ENCODE data around the gene SLC31A1. TPM values are rescaled to one million over a fixed set of nuclear protein-coding genes. Genes with fewer than 3 reads are reported as not detected.

The SLC31A1 gene
- total RNA-seq, 1 experiment from 2014 or later: 13.5 TPM

DNA sequence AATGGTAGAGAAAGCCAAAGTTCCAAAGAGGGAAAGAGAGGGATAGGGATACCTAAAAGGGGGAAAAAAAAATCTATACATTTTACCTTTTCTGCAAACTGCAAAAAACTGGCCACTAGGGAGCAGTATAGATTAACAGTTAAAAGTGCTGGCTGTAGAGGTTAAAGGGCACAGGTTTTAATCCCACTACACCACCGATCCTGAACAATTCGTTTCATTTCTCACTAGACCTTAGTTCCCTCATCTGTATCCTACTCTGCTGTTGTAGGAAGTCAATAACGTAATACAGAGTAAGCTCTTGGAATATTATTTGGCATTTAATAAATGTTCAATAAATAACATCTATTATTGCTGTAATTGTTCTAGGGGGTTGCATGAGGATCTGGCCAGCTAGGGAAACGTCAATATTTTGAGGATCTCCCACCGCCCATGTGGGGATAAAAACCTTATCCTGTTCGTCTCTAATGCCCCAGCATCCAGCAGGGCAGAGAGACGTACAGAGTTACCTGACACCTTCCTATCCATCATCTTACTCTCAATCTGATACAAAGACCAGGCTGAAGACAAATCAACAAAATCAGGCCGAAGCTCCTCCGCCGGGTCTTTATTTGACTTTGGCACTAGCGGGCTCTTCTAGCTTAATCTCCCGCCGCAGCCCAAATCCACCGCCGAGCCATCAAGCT, 53.3 kb downstream of the SLC31A1 start:
- Histone ChIP-seq H3K27ac (ENCODE audit: low read length) (peak overlapping the region; percentile 65), H3K27me3 (ENCODE audit: low read length) (no peaks in the 10 kb centered on the region), H3K9me2 (replicated peaks; ENCODE audit: insufficient read depth, low read length) (no peaks in the 10 kb centered on the region), H3K9me3 (ENCODE audit: low read length) (no peaks in the 10 kb centered on the region), H3K36me3 (ENCODE audit: insufficient read depth, low read length) (peaks cover 37% of the 10 kb centered on the region; the same call in 1 of the 2 replicates), H3K4me1 (ENCODE audit: low read length) (peaks cover 19% of the 10 kb centered on the region), H3K4me3 (ENCODE audit: low read length) (peak overlapping the region; percentile 72), H3K79me2 (ENCODE audit: low read length) (peaks cover 52% of the 10 kb centered on the region), H3K4me2 (ENCODE audit: low read depth, low read length, poor library complexity, severe bottlenecking) (peak overlapping the region; percentile 93), H3K9ac (ENCODE audit: low read length) (peak overlapping the region; percentile 83), H2AFZ (ENCODE audit: low read length) (peak overlapping the region; percentile 65; the same call in 1 of the 2 replicates), H4K20me1 (ENCODE audit: insufficient read depth, low read depth, low read length) (no peaks in the 10 kb centered on the region)
- DNase-seq: peak; percentile 85

DNA sequence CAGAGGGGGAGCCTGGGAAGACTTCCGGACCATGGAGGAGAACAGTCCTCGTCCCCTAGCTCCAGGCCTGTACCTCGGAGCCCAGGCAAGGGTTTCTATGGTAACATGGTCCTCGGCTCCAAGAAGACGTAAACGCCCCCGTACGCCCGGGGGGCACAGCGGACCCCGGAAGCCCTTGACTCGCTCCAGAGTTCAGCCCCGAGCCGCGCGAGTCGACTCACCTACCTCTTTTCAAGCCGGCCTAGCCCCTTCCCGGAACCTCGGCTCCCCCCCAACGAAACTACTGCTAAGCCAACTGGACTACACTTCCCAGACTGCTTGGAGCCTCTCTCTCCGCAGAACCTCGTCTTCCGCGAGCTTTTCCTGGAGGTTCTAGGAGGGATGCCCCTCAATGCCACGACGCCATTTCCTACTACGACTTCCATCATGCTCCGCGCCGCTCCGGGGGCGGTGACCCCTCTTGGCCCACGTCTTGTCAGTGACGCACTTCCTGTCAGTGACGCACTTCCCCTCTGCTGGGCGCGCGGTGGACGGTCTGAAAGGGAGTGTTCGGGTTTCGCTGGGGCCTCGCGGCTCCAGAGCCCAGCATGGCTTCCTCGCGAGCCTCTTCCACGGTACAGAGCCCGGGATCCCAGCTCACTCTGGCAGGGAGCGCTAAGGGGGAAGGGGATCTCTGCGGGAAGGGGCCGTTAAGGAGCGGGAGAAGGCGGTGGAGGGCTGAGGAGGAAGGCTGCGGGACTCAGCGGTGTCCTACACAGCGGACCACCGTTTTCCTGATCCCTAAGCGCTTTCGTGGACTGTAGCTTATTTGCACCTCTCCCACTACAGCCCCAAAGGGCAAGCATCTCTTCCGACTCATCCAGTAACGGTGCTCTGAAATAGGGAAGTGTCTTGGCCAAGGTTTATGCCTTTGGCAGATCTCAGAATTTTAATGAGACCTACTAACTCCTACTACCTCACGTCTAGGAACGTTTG, 54.1 kb downstream of the SLC31A1 start, which contains the start of the genes CDC26 and PRPF4:
TSS of gene CDC26 (minus strand) at position 416 of the 975 bp plus-strand sequence. CDS start 3,065 bp downstream, outside the sequence.
TSS of gene PRPF4 (plus strand) at position 502 of the 975 bp plus-strand sequence. CDS start at position 588, 86 bp downstream.
- Histone ChIP-seq H3K27ac (ENCODE audit: low read length) (peak within 1 kb of the TSS; percentile 65), H3K4me3 (ENCODE audit: low read length) (peak within 1 kb of the TSS; percentile 72), H3K9me2 (replicated peaks; ENCODE audit: insufficient read depth, low read length) (no peaks in the 10 kb centered on the region), H3K27me3 (ENCODE audit: low read length) (no peaks in the 10 kb centered on the region), H4K20me1 (ENCODE audit: insufficient read depth, low read depth, low read length) (no peaks in the 10 kb centered on the region), H3K9ac (ENCODE audit: low read length) (peak within 1 kb of the TSS; percentile 83), H3K4me1 (ENCODE audit: low read length) (peaks cover 19% of the 10 kb centered on the region), H3K79me2 (ENCODE audit: low read length) (peaks cover 52% of the 10 kb centered on the region), H3K36me3 (ENCODE audit: insufficient read depth, low read length) (peaks cover 41% of the 10 kb centered on the region; the same call in 1 of the 2 replicates), H3K4me2 (ENCODE audit: low read depth, low read length, poor library complexity, severe bottlenecking) (peak within 1 kb of the TSS; percentile 93), H3K9me3 (ENCODE audit: low read length) (no peaks in the 10 kb centered on the region), H2AFZ (ENCODE audit: low read length) (peak within 1 kb of the TSS; percentile 65; the same call in 1 of the 2 replicates)
- DNase-seq: peak; percentile 98

DNA sequence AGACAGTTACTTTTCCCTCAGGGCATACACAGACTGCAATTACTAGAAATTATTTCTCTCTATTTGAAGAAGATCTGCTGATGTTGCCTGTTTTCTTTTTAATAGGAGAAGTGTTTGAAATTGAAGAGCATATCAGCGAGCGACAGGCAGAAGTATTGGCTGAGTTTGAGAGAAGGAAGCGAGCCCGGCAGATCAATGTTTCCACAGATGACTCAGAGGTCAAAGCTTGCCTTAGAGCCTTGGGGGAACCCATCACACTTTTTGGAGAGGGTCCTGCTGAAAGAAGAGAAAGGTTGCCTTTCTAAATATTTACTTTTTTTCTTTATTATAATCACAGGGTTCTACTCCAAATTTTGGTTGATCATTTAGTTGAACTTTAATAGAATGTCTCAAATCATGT, 57.5 kb downstream of the SLC31A1 start:
- H3K9me3 ChIP-seq (ENCODE audit: low read length): no peaks in the 10 kb centered on the region
- H4K20me1 ChIP-seq (ENCODE audit: insufficient read depth, low read depth, low read length): no peaks in the 10 kb centered on the region
- DNase-seq: no peak
- H2AFZ ChIP-seq (ENCODE audit: low read length): no peak overlapping the region
- peaks cover 16% of the 10 kb centered on the region for H3K4me1 ChIP-seq (ENCODE audit: low read length)
- H3K27me3 ChIP-seq (ENCODE audit: low read length): no peaks in the 10 kb centered on the region
- H3K27ac ChIP-seq (ENCODE audit: low read length): no peak overlapping the region
- H3K4me3 ChIP-seq (ENCODE audit: low read length): no peak overlapping the region
- peaks cover 49% of the 10 kb centered on the region; the same call in 1 of the 2 replicates for H3K36me3 ChIP-seq (ENCODE audit: insufficient read depth, low read length)
- no peak overlapping the region for H3K4me2 ChIP-seq (ENCODE audit: low read depth, low read length, poor library complexity, severe bottlenecking)
- H3K79me2 ChIP-seq (ENCODE audit: low read length): peaks cover 44% of the 10 kb centered on the region
- H3K9ac ChIP-seq (ENCODE audit: low read length): no peak overlapping the region
- H3K9me2 ChIP-seq (replicated peaks; ENCODE audit: insufficient read depth, low read length): no peaks in the 10 kb centered on the region

DNA sequence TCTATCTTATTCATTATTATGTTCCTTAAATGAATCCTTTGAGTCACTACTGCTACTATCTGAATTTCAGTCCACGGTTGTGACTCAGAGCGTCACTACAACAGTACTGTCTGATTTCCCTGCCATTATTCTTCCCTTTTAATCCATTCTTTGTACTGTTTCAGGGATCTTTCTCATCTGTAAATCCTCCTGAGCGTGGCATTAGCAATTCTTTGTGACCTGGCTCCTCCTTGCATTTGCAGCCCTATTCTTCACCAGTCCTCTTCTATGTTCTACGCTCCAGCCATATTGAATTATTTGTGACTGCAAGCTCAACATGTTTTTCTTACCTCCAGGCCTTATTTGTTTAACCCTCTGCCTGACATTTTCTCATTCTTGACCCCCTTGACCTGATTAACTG, 60.0 kb downstream of the SLC31A1 start:
- peaks cover 24% of the 10 kb centered on the region for H3K79me2 ChIP-seq (ENCODE audit: low read length)
- peaks cover 8% of the 10 kb centered on the region for H3K4me1 ChIP-seq (ENCODE audit: low read length)
- no peak overlapping the region for H3K9ac ChIP-seq (ENCODE audit: low read length)
- H3K9me2 ChIP-seq (replicated peaks; ENCODE audit: insufficient read depth, low read length): no peaks in the 10 kb centered on the region
- no peaks in the 10 kb centered on the region for H4K20me1 ChIP-seq (ENCODE audit: insufficient read depth, low read depth, low read length)
- H3K27ac ChIP-seq (ENCODE audit: low read length): no peak overlapping the region
- no peak overlapping the region for H3K4me3 ChIP-seq (ENCODE audit: low read length)
- H3K27me3 ChIP-seq (ENCODE audit: low read length): no peaks in the 10 kb centered on the region
- no peak overlapping the region for H2AFZ ChIP-seq (ENCODE audit: low read length)
- H3K4me2 ChIP-seq (ENCODE audit: low read depth, low read length, poor library complexity, severe bottlenecking): no peak overlapping the region
- no peak for DNase-seq
- peaks cover 68% of the 10 kb centered on the region; the same call in 1 of the 2 replicates for H3K36me3 ChIP-seq (ENCODE audit: insufficient read depth, low read length)
- no peaks in the 10 kb centered on the region for H3K9me3 ChIP-seq (ENCODE audit: low read length)

DNA sequence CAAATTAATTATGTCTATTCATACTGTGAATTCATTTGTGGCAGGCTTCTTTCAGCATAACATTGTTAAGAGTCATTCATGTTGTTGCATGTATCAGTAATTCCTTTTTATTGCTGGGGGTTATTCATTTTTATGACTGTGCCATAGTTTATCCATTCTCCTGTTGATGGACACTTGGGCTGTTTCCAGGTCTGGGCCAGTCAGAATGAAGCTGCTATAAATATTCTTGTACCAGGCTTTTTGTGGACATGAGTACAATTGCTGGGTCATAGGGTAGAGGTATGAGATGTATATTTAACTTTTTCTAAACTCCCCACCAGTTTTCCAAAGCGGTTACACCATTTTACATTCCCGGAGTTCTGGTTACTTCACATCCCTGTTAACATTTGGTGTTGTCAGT, 67.7 kb downstream of the SLC31A1 start:
- Histone ChIP-seq H3K27me3 (ENCODE audit: low read length) (no peaks in the 10 kb centered on the region), H3K9ac (ENCODE audit: low read length) (no peak overlapping the region), H4K20me1 (ENCODE audit: insufficient read depth, low read depth, low read length) (no peaks in the 10 kb centered on the region), H3K4me2 (ENCODE audit: low read depth, low read length, poor library complexity, severe bottlenecking) (no peak overlapping the region), H3K4me1 (ENCODE audit: low read length) (no peaks in the 10 kb centered on the region), H2AFZ (ENCODE audit: low read length) (no peak overlapping the region), H3K9me3 (ENCODE audit: low read length) (no peaks in the 10 kb centered on the region), H3K79me2 (ENCODE audit: low read length) (no peaks in the 10 kb centered on the region), H3K9me2 (replicated peaks; ENCODE audit: insufficient read depth, low read length) (no peaks in the 10 kb centered on the region), H3K36me3 (ENCODE audit: insufficient read depth, low read length) (peaks cover 73% of the 10 kb centered on the region), H3K27ac (ENCODE audit: low read length) (no peak overlapping the region), H3K4me3 (ENCODE audit: low read length) (no peak overlapping the region)
- DNase-seq: no peak

DNA sequence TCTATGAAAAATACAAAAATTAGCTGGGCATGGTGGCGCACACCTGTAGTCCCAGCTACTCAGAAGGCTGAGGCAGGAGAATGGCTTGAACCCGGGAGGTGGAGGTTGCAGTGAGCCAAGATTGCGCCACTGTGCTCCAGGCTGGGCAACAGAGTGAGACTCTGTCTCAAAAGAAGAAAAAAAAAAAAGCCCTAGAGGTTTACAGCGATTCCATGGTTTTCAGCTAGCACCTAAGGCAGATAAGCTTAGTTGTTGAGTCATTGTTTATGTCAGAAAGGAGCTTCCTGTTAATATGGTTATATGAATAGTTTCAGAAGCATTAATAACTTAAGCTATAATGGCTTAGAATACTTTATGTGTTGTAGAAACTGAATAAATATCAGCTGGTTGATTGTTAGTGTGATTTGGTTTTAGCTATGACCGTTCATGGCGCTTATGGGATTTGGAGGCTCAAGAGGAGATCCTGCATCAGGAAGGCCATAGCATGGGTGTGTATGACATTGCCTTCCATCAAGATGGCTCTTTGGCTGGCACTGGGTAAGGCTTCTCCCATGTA, 68.8 kb downstream of the SLC31A1 start:
- no peak overlapping the region for H3K27ac ChIP-seq (ENCODE audit: low read length)
- H3K9ac ChIP-seq (ENCODE audit: low read length): no peak overlapping the region
- no peak overlapping the region for H3K4me2 ChIP-seq (ENCODE audit: low read depth, low read length, poor library complexity, severe bottlenecking)
- H3K36me3 ChIP-seq (ENCODE audit: insufficient read depth, low read length): peaks cover 63% of the 10 kb centered on the region
- H3K27me3 ChIP-seq (ENCODE audit: low read length): no peaks in the 10 kb centered on the region
- H4K20me1 ChIP-seq (ENCODE audit: insufficient read depth, low read depth, low read length): no peaks in the 10 kb centered on the region
- no peak overlapping the region for H3K4me3 ChIP-seq (ENCODE audit: low read length)
- no peak for DNase-seq
- H3K9me3 ChIP-seq (ENCODE audit: low read length): no peaks in the 10 kb centered on the region
- H3K9me2 ChIP-seq (replicated peaks; ENCODE audit: insufficient read depth, low read length): no peaks in the 10 kb centered on the region
- no peaks in the 10 kb centered on the region for H3K4me1 ChIP-seq (ENCODE audit: low read length)
- H2AFZ ChIP-seq (ENCODE audit: low read length): no peak overlapping the region
- no peaks in the 10 kb centered on the region for H3K79me2 ChIP-seq (ENCODE audit: low read length)

DNA sequence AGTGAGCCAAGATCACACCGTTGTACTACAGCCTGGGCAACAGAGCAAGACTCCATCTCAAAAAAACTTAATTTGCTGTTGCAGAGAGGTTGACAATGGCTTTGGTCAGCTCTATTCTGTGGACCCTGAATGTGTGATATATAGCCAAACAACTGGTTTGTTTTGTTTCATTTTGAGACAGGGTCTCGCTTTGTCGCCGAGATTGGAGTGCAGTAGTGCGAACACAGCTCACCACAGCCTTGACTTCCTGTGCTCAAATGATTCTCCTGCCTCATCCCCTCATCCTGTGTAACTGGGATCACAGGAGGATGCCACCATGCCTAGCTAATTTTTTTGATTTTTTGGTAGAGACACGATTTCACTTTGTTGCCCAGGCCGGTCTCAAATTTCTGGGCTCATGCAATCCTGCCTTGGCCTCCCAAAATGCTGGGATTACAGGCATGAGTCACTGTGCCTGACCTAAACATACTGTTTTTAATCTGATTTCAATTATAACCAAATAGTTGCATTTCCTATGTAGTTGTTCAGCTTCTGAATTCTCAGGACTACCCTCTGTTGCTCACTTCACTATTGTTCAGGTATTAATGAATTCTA, 72.0 kb downstream of the SLC31A1 start:
- H3K27me3 ChIP-seq (ENCODE audit: low read length): no peaks in the 10 kb centered on the region
- H3K27ac ChIP-seq (ENCODE audit: low read length): no peak overlapping the region
- no peaks in the 10 kb centered on the region for H3K4me1 ChIP-seq (ENCODE audit: low read length)
- H3K79me2 ChIP-seq (ENCODE audit: low read length): no peaks in the 10 kb centered on the region
- no peak overlapping the region for H3K4me3 ChIP-seq (ENCODE audit: low read length)
- H3K4me2 ChIP-seq (ENCODE audit: low read depth, low read length, poor library complexity, severe bottlenecking): no peak overlapping the region
- H3K36me3 ChIP-seq (ENCODE audit: insufficient read depth, low read length): peaks cover 38% of the 10 kb centered on the region
- DNase-seq: no peak
- H3K9me2 ChIP-seq (replicated peaks; ENCODE audit: insufficient read depth, low read length): no peaks in the 10 kb centered on the region
- H3K9me3 ChIP-seq (ENCODE audit: low read length): no peaks in the 10 kb centered on the region
- H4K20me1 ChIP-seq (ENCODE audit: insufficient read depth, low read depth, low read length): no peaks in the 10 kb centered on the region
- H2AFZ ChIP-seq (ENCODE audit: low read length): no peak overlapping the region
- H3K9ac ChIP-seq (ENCODE audit: low read length): no peak overlapping the region

Data from Karpas-422 (cell line).